Endothelial cell of umbilical vein (primary cell): ENCODE results near the gene TP73.

Experiments used
- CTCF ChIP-seq, 2 donors: IDR thresholded peaks; 1 replicate in 1 of 2; 2 replicates in 1 of 2; pipeline ENCODE4 v1.5.1; 2011; ENCODE audit warnings: low read length in 2 of 2, mild to moderate bottlenecking in 2 of 2, moderate library complexity in 2 of 2, control low read depth in 1 of 2, inconsistent platforms in 1 of 2, low read depth in 1 of 2; ENCODE audit not compliant: insufficient read depth in 1 of 2; ENCODE audit errors: extremely low read depth in 1 of 2
- MAX ChIP-seq: IDR thresholded peaks from 2 replicates; pipeline ENCODE4 v1.6.1; 2011; ENCODE audit not compliant: insufficient read depth, insufficient read length

- TF ChIP-seq CTCF (IDR thresholded peaks at IDR 0.05; ENCODE audit: extremely low read depth in 1 of 2, insufficient read depth in 1 of 2, low read depth in 1 of 2, low read length in 2 of 2) (no peak), MAX (no peak)
These were observed 19.5 kb upstream of the TP73 start for GRCh38 chr1:3632716-3633343.
